A673 (cell line): ENCODE measurements around the gene C17orf50. TPM values are rescaled to one million over a fixed set of nuclear protein-coding genes. Genes with fewer than 3 reads are reported as not detected.

Source experiments
- BruUV-seq: library from RNA; stranded (reverse); fragments of 400-500 nt; replicated peaks from 2 replicates; lab custom pipeline; 2021; lab: Mats Ljungman, UMichigan
- CTCF ChIA-PET: fragments of 300-600 bp; sonication (Branson Sonifier 250); formaldehyde crosslinking; loops from one replicate; lab custom pipeline; 2022; ENCODE audit warnings: antibody characterized with exemption; lab: Charles Lee
- POLR2A ChIA-PET: fragments of 300-600 bp; sonication (Branson Sonifier 250); formaldehyde crosslinking; loops from one replicate; lab custom pipeline; 2022; ENCODE audit warnings: antibody characterized with exemption; ENCODE audit not compliant: low non-redundant PET; lab: Charles Lee
- DNase-seq: peaks from one replicate; pipeline ENCODE4 v3.0.0-alpha.2; 2015; ENCODE audit warnings: low spot score
- H3K27ac ChIP-seq: fragments of 200-600 bp; sonication (generic); 2 replicates; pipeline ENCODE4 v1.5.1; 2016; ENCODE audit warnings: mixed run types, low read depth, mild to moderate bottlenecking, mixed read lengths, antibody characterized with exemption, low read length; ENCODE audit not compliant: poor library complexity, severe bottlenecking
- H3K27me3 ChIP-seq: fragments of 200-600 bp; sonication (generic); replicated peaks from 2 replicates; pipeline ENCODE4 v1.6.1; 2017; ENCODE audit warnings: mixed run types, low read depth, mild to moderate bottlenecking, mixed read lengths, antibody characterized with exemption, low read length; ENCODE audit not compliant: insufficient read depth, poor library complexity
- H3K36me3 ChIP-seq: fragments of 200-600 bp; sonication (generic); 2 replicates; pipeline ENCODE4 v1.6.1; 2016; ENCODE audit warnings: mixed run types, mild to moderate bottlenecking, mixed read lengths, antibody characterized with exemption, low read length; ENCODE audit not compliant: insufficient read depth, poor library complexity, severe bottlenecking
- H3K4me1 ChIP-seq: fragments of 200-600 bp; sonication (generic); 2 replicates; pipeline ENCODE4 v1.6.1; 2017; ENCODE audit warnings: mixed run types, mild to moderate bottlenecking, mixed read lengths, antibody characterized with exemption, low read length; ENCODE audit not compliant: insufficient read depth, poor library complexity, severe bottlenecking
- H3K4me3 ChIP-seq: fragments of 200-600 bp; sonication (generic); 2 replicates; pipeline ENCODE4 v1.5.1; 2016; ENCODE audit warnings: low read depth, mixed run types, mild to moderate bottlenecking, mixed read lengths, low read length; ENCODE audit not compliant: poor library complexity, severe bottlenecking
- H3K9me3 ChIP-seq: fragments of 200-600 bp; sonication (generic); 2 replicates; pipeline ENCODE4 v1.6.1; 2016; ENCODE audit warnings: mixed run types, low read depth, mild to moderate bottlenecking, mixed read lengths, antibody characterized with exemption, low read length; ENCODE audit not compliant: poor library complexity, severe bottlenecking
- EZH2 ChIP-seq: fragments of 200-600 bp; sonication (generic); IDR thresholded peaks from 2 replicates; pipeline ENCODE4 v1.6.1; 2017; ENCODE audit warnings: borderline replicate concordance, low read depth, mild to moderate bottlenecking, mixed read lengths, antibody characterized with exemption, low read length; ENCODE audit not compliant: poor library complexity, severe bottlenecking
- intact Hi-C: fragments of 100-400 bp; cut with micrococcal nuclease; formaldehyde crosslinking; loops from one replicate; pipeline ENCODE4 v1.10.0; 2022; ENCODE audit not compliant: unreplicated experiment
- total RNA-seq: library from RNA; stranded (reverse); gene quantifications from 2 replicates; pipeline ENCODE4 v1.2.3, GENCODE V29; 2021
- TF ChIP-seq, protein P1 (sequence below): fragments of 300-800, 200-600 bp; sonication (generic); conservative IDR thresholded peaks from 2 replicates; pipeline ENCODE4 v1.5.1; 2017; ENCODE audit warnings: low read depth, mild to moderate bottlenecking, antibody characterized with exemption, low read length, moderate library complexity, mixed read lengths

Gene C17orf50
- total RNA-seq, 1 experiment from 2014 or later = not detected

GRCh38 chr17:35780950-35781349 is 20.3 kb downstream of the C17orf50 start:
- no TSS peak for BruUV-seq
- no peak for DNase-seq
- POLR2A ChIA-PET = no interaction called here
- H3K4me1 ChIP-seq = no peaks in the 10 kb centered on the region
- H3K4me3 ChIP-seq = no peak overlapping the region
- CTCF ChIA-PET = interaction anchor here (0.7 kb wide), 1 partner anchor 17 kb away, joined by 4 read pairs; no protein-coding TSS in a partner anchor
- no peak overlapping the region for H3K27ac ChIP-seq
- no peaks in the 10 kb centered on the region for H3K9me3 ChIP-seq
- H3K36me3 ChIP-seq = no peaks in the 10 kb centered on the region
- TF ChIP-seq, protein P1, sequence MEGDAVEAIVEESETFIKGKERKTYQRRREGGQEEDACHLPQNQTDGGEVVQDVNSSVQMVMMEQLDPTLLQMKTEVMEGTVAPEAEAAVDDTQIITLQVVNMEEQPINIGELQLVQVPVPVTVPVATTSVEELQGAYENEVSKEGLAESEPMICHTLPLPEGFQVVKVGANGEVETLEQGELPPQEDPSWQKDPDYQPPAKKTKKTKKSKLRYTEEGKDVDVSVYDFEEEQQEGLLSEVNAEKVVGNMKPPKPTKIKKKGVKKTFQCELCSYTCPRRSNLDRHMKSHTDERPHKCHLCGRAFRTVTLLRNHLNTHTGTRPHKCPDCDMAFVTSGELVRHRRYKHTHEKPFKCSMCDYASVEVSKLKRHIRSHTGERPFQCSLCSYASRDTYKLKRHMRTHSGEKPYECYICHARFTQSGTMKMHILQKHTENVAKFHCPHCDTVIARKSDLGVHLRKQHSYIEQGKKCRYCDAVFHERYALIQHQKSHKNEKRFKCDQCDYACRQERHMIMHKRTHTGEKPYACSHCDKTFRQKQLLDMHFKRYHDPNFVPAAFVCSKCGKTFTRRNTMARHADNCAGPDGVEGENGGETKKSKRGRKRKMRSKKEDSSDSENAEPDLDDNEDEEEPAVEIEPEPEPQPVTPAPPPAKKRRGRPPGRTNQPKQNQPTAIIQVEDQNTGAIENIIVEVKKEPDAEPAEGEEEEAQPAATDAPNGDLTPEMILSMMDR = no peak
- no peak for TF ChIP-seq EZH2
- no peaks in the 10 kb centered on the region for H3K27me3 ChIP-seq
- intact Hi-C loops = no loop called here

DNA sequence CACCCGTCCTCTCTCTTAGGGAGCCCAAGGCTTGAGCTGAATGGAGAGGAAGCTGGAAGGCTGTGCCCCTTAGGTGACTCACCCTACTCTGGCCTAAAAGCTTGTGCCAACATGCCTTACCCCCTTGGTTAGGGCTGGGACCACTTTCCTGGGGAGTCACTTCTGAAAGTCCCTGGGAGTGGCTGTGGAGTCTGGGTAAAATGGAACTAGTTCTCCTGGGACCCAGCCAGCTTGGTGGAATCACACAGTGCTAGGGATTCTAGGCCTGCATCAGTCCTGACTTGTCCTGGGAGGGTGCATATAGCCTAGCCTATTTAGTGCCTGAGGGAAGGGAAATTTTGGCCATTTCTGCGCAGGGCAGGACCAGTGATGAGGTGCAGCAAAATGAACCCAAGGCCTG is 24.2 kb downstream of the C17orf50 start:
- no peak overlapping the region for H3K4me3 ChIP-seq
- BruUV-seq = no TSS peak
- ChIA-PET CTCF (no interaction called here), POLR2A (no interaction called here)
- DNase-seq = no peak
- no peak overlapping the region for H3K27ac ChIP-seq
- H3K36me3 ChIP-seq = no peaks in the 10 kb centered on the region
- intact Hi-C loops = no loop called here
- no peaks in the 10 kb centered on the region for H3K4me1 ChIP-seq
- H3K9me3 ChIP-seq = no peaks in the 10 kb centered on the region
- H3K27me3 ChIP-seq = no peaks in the 10 kb centered on the region
- TF ChIP-seq EZH2 = no peak
- TF ChIP-seq, protein P1 = no peak

GRCh38 chr17:35786941-35787432 is 26.3 kb downstream of the C17orf50 start:
- POLR2A ChIA-PET = interaction anchor here (0.5 kb wide), 1 partner anchor 151 kb away, joined by 3 read pairs; no protein-coding TSS in a partner anchor
- no peak for TF ChIP-seq EZH2
- TF ChIP-seq, protein P1 = no peak
- CTCF ChIA-PET = no interaction called here
- Histone ChIP-seq H3K36me3 (no peaks in the 10 kb centered on the region), H3K9me3 (no peaks in the 10 kb centered on the region), H3K4me3 (no peak overlapping the region), H3K27ac (no peak overlapping the region), H3K4me1 (no peaks in the 10 kb centered on the region), H3K27me3 (no peaks in the 10 kb centered on the region)
- intact Hi-C loops = no loop called here
- no peak for DNase-seq
- no TSS peak for BruUV-seq
